Body of pancreas (tissue), 4 donors: Measurements from ENCODE around the gene BACH1. TPM values are rescaled to one million over a fixed set of nuclear protein-coding genes. Genes with fewer than 3 reads are reported as not detected.
A peak's percentile ranks its signal among the peaks of the same experiment; 100 is the strongest.
"Not testable (repeated sequence)": the region's sequence is repeated elsewhere in the genome, so short reads cannot be mapped to it uniquely, and the experiment has no call there.

Experiments used
- ATAC-seq: fragments of 150-250 bp; one replicate; pipeline ENCODE4 v1.9.1; 2016
- DNase-seq, 4 donors: peaks; one replicate each; pipeline ENCODE4 v3.0.0-alpha.2; 2019
- H3K27ac ChIP-seq, 4 donors: fragments of 200-600 bp; sonication (generic); 1 replicate in 3 of 4; 2 replicates in 1 of 4; pipeline versions ENCODE4 v1.5.1 to v1.6.1; 2016 to 2019; ENCODE audit warnings: mild to moderate bottlenecking in 1 of 4, mixed read lengths in 1 of 4, moderate library complexity in 1 of 4
- H3K27me3 ChIP-seq, 2 donors: fragments of 200-600 bp; sonication (generic); one replicate each; pipeline ENCODE4 v1.6.0; 2016; ENCODE audit warnings: mild to moderate bottlenecking in 1 of 2
- H3K36me3 ChIP-seq, 2 donors: fragments of 200-600 bp; sonication (generic); replicated peaks in 1 of 2; 2 replicates each; pipeline ENCODE4 v1.5.1; 2016; ENCODE audit warnings: low read depth in 2 of 2; ENCODE audit not compliant: insufficient read depth in 1 of 2
- H3K4me1 ChIP-seq: fragments of 200-600 bp; sonication (generic); one replicate; pipeline ENCODE4 v1.6.0; 2016
- H3K4me3 ChIP-seq, 2 donors: fragments of 200-600 bp; sonication (generic); 1 replicate in 1 of 2; 2 replicates in 1 of 2; pipeline ENCODE4 v1.5.1; 2016 to 2019
- H3K9me3 ChIP-seq, 3 donors: fragments of 200-600 bp; sonication (generic); 1 replicate in 2 of 3; 2 replicates in 1 of 3; pipeline ENCODE4 v1.5.1; 2016
- POLR2A ChIP-seq, 3 donors: fragments of 450-650 bp; IDR thresholded peaks; one replicate each; pipeline ENCODE4 v1.6.1; 2016; ENCODE audit warnings: antibody characterized with exemption in 3 of 3, mild to moderate bottlenecking in 2 of 3
- WGBS, 2 donors: methylation state at CpG; one replicate each; pipeline ENCODE4 v1.1.5; 2017; 5-methylcytosine and 5-hydroxymethylcytosine counted together
- intact Hi-C: fragments of 100-400 bp; cut with DNase I; formaldehyde crosslinking; loops from one replicate; pipeline ENCODE4 v1.15.1; 2023
- total RNA-seq, 2 donors: library from RNA; depleted of rRNA; stranded (reverse); fragments of >200 nt; gene quantifications; one replicate each; pipeline ENCODE4 v1.1.0, GENCODE V29; 2016
- TF ChIP-seq, protein P1 (sequence below), 7 experiments: fragments of 450-650 bp in 4 of 7; fragments of 200-600 bp in 3 of 7; sonication (generic) in 3 of 7; IDR thresholded peaks; one replicate each; pipeline ENCODE4 v1.5.1; 2016 to 2019; ENCODE audit warnings: antibody characterized with exemption in 7 of 7

The BACH1 gene
- total RNA-seq = 10 to 100 TPM; 28.5 to 29.7 TPM

- TF ChIP-seq POLR2A (IDR thresholded peaks at IDR 0.05) = peak; percentile 91 to 94 (median 93)
- TF ChIP-seq, protein P1, sequence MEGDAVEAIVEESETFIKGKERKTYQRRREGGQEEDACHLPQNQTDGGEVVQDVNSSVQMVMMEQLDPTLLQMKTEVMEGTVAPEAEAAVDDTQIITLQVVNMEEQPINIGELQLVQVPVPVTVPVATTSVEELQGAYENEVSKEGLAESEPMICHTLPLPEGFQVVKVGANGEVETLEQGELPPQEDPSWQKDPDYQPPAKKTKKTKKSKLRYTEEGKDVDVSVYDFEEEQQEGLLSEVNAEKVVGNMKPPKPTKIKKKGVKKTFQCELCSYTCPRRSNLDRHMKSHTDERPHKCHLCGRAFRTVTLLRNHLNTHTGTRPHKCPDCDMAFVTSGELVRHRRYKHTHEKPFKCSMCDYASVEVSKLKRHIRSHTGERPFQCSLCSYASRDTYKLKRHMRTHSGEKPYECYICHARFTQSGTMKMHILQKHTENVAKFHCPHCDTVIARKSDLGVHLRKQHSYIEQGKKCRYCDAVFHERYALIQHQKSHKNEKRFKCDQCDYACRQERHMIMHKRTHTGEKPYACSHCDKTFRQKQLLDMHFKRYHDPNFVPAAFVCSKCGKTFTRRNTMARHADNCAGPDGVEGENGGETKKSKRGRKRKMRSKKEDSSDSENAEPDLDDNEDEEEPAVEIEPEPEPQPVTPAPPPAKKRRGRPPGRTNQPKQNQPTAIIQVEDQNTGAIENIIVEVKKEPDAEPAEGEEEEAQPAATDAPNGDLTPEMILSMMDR (IDR thresholded peaks at IDR 0.05) = peak; percentile 23 to 68 (median 44)
- Histone ChIP-seq H3K9me3 (no peaks in the 10 kb centered on the region), H3K4me3 (peak within 1 kb of the TSS; percentile 33 to 87), H3K27ac (peak within 1 kb of the TSS; percentile 92 to 98 (median 96)), H3K4me1 (peaks cover 38% of the 10 kb centered on the region), H3K27me3 (no peaks in the 10 kb centered on the region), H3K36me3 (no peaks in the 10 kb centered on the region)
- WGBS, 2 donors = 0 to 2% methylated on average over 1 to 71 of the region's 87 CpGs
- intact Hi-C loops = loop anchor here (10.0 kb wide), 1 partner anchor 144 kb away; no protein-coding TSS in a partner anchor
- peak; percentile 91 for ATAC-seq
- DNase-seq = peak; percentile 92 to 94 (median 93)
These were observed at the start of gene BACH1 for GRCh38 chr21:29298348-29299045. BACH1 (plus strand) TSS chr21:29298922; CDS start chr21:29321281, 22,359 bp downstream.

DNA sequence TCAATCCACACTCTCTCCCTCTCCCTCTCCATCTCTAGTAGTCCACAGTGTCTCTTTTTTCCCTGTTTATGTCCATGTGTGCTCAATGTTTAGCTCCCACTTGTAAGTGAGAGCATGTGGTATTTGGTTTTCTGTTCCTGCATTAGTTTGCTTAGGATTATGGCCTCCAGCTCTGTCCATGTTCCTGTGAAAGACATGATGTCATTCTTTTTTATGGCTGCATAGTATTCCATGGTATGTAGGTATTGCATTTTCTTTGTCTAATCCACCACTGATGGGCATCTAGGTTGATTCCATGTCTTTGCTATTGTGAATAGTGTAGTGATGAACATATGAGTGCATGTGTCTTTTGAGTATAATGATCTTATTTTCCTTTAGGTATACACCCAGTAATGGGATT, 49.4 kb upstream of the BACH1 start:
- intact Hi-C loops, H3K36me3 ChIP-seq, DNase-seq, H3K4me3 ChIP-seq, H3K9me3 ChIP-seq, H3K27ac ChIP-seq, ATAC-seq, H3K4me1 ChIP-seq, H3K27me3 ChIP-seq: not testable (repeated sequence)

- intact Hi-C loops = no loop called here
- WGBS, 2 donors = 81 to 84% methylated on average over 5 of the region's 5 CpGs
- no peaks in the 10 kb centered on the region for H3K36me3 ChIP-seq
- H3K9me3 ChIP-seq = peaks cover 0 to 8% (median 0%) of the 10 kb centered on the region in 3 donors
- no peak for DNase-seq
- H3K27me3 ChIP-seq = no peaks in the 10 kb centered on the region
- ATAC-seq = no peak
- no peaks in the 10 kb centered on the region for H3K4me1 ChIP-seq
- TF ChIP-seq POLR2A (IDR thresholded peaks at IDR 0.05) = no peak
- no peak overlapping the region for H3K4me3 ChIP-seq
- H3K27ac ChIP-seq = no peak overlapping the region
These were observed 48.1 kb upstream of the BACH1 start for GRCh38 chr21:29250636-29251035.

GRCh38 chr21:29253861-29254260, 44.9 kb upstream of the BACH1 start:
- not testable (repeated sequence) for H3K4me3 ChIP-seq, ATAC-seq, H3K27ac ChIP-seq

GRCh38 chr21:29254550-29254949, 44.2 kb upstream of the BACH1 start:
- no peak overlapping the region for H3K4me3 ChIP-seq
- H3K27ac ChIP-seq = no peak overlapping the region
- peaks cover 0 to 8% (median 0%) of the 10 kb centered on the region in 3 donors for H3K9me3 ChIP-seq
- intact Hi-C loops = no loop called here
- H3K4me1 ChIP-seq = no peaks in the 10 kb centered on the region
- H3K27me3 ChIP-seq = no peaks in the 10 kb centered on the region
- H3K36me3 ChIP-seq = no peaks in the 10 kb centered on the region
- DNase-seq (no peak), ATAC-seq (no peak)
- WGBS, 2 donors = 79 to 95% methylated on average over 1 of the region's 1 CpG
- TF ChIP-seq POLR2A (IDR thresholded peaks at IDR 0.05) = no peak
- TF ChIP-seq, protein P1 (IDR thresholded peaks at IDR 0.05) = no peak

More at GRCh38 chr21:29253861-29254260, 44.9 kb upstream of the BACH1 start:
- H3K36me3 ChIP-seq, H3K4me1 ChIP-seq, H3K9me3 ChIP-seq, H3K27me3 ChIP-seq, DNase-seq, intact Hi-C loops: not testable (repeated sequence)

DNA sequence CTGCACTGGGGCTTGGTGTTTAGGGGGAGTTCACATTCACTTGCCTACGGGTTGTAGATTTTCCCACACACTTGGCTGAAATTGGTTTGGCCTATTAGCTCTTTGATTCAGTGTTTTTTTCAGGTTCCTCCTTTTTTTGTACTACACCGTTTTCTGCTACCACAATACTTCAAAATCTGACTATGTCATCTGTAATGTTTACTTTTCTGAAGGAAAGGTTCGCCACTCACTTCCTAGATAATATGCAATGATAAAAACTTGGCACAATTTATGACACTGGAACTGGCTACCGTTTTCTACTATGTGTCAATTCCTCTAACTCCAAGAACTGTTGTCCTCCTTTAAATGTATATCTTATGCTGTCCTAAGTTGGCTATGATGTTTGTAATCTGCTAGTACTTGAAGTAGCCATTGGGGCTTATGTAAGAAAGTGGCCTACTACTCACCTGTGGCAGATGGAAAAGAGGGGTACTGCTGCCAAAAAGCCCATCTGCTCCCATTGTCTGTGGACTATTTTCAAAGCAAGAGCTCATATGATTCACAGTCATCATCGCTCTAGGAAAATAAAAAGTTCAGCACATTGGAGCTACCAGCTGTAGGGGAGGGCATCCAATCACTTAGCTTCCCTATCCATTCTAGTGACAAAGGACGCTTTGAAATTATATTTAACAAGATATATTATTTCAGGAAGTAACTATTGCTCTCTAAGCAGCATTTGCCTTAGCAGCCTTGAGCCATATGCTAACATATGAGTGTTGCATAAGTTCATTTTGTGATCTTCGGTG, 42.4 kb upstream of the BACH1 start:
- TF ChIP-seq POLR2A (IDR thresholded peaks at IDR 0.05) = no peak
- TF ChIP-seq, protein P1 (IDR thresholded peaks at IDR 0.05) = no peak
- ATAC-seq (no peak), DNase-seq (no peak)
- Histone ChIP-seq H3K4me1 (no peaks in the 10 kb centered on the region), H3K27ac (peak overlapping the region in 1 of 4 donors; percentile 7), H3K9me3 (peaks cover 0 to 8% (median 0%) of the 10 kb centered on the region in 3 donors), H3K36me3 (no peaks in the 10 kb centered on the region), H3K27me3 (no peaks in the 10 kb centered on the region), H3K4me3 (no peak overlapping the region)
- intact Hi-C loops = no loop called here
- WGBS, 2 donors = 52 to 60% methylated on average over 7 of the region's 7 CpGs
